ENCODE data around the gene GIMAP8.

Gene GIMAP8

DNA sequence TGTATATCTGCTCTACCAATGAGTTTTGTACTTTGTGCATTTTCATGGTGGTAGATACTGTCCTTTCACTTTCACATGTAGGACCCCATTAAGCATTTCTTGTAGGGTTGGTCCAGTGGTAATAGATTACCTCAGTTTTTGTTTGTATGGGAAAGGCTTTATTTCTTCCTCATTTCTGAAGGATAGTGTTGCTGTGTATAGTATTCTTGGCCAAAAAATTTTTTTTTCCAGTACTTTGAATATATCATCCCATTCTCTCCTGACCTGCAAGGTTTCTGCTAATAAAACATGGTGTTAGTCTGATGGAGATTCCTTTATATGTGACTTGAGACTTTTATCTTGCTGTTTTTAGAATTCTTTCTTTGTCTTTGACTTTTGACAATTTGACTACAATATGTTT, 12.0 kb downstream of the GIMAP8 start:
- Histone ChIP-seq H3K36me3 (no peaks in the 10 kb centered on the region), H3K27me3 (peaks cover 16% of the 10 kb centered on the region), H3K4me3 (ENCODE audit: low read depth, low read length) (no peak overlapping the region), H3K4me1 (no peaks in the 10 kb centered on the region), H3K9me3 (no peaks in the 10 kb centered on the region)
- TF ChIP-seq, protein P1, sequence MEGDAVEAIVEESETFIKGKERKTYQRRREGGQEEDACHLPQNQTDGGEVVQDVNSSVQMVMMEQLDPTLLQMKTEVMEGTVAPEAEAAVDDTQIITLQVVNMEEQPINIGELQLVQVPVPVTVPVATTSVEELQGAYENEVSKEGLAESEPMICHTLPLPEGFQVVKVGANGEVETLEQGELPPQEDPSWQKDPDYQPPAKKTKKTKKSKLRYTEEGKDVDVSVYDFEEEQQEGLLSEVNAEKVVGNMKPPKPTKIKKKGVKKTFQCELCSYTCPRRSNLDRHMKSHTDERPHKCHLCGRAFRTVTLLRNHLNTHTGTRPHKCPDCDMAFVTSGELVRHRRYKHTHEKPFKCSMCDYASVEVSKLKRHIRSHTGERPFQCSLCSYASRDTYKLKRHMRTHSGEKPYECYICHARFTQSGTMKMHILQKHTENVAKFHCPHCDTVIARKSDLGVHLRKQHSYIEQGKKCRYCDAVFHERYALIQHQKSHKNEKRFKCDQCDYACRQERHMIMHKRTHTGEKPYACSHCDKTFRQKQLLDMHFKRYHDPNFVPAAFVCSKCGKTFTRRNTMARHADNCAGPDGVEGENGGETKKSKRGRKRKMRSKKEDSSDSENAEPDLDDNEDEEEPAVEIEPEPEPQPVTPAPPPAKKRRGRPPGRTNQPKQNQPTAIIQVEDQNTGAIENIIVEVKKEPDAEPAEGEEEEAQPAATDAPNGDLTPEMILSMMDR (IDR thresholded peaks at IDR 0.05; ENCODE audit: low read depth, low read length), result no peak
- no peak for DNase-seq

GRCh38 chr7:150463461-150463860, 13.0 kb downstream of the GIMAP8 start:
- no peak for DNase-seq
- Histone ChIP-seq H3K4me1 (no peaks in the 10 kb centered on the region), H3K9me3 (no peaks in the 10 kb centered on the region), H3K36me3 (no peaks in the 10 kb centered on the region), H3K4me3 (ENCODE audit: low read depth, low read length) (no peak overlapping the region), H3K27me3 (peaks cover 16% of the 10 kb centered on the region)
- TF ChIP-seq, protein P1 (IDR thresholded peaks at IDR 0.05; ENCODE audit: low read depth, low read length), result no peak

DNA sequence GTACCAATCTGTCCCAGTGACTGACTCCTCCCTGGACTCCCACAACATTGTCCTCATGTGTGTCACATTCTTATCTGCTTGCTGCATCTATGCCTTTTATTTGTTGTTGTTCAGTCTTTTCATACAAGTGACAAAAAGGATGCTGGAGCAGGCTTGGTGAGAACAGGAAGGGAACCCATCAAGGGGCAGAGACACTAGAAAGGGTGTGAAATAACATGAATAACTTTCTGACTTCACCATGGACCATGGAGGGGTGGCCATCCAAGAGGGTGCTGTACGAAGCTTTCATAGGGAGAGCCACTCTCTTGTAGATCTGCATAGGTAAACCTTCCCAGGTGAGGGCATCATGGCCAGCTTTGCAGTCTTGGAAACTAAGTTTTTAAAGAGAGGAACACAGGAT, 14.5 kb downstream of the GIMAP8 start:
- Histone ChIP-seq H3K9me3 (no peaks in the 10 kb centered on the region), H3K27me3 (peaks cover 16% of the 10 kb centered on the region), H3K4me1 (no peaks in the 10 kb centered on the region), H3K4me3 (ENCODE audit: low read depth, low read length) (no peak overlapping the region), H3K36me3 (no peaks in the 10 kb centered on the region)
- no peak for DNase-seq
- TF ChIP-seq, protein P1 (IDR thresholded peaks at IDR 0.05; ENCODE audit: low read depth, low read length), result no peak

GRCh38 chr7:150465414-150465813, 15.0 kb downstream of the GIMAP8 start:
- Histone ChIP-seq H3K9me3 (no peaks in the 10 kb centered on the region), H3K36me3 (no peaks in the 10 kb centered on the region), H3K27me3 (peaks cover 16% of the 10 kb centered on the region), H3K4me3 (ENCODE audit: low read depth, low read length) (no peak overlapping the region), H3K4me1 (no peaks in the 10 kb centered on the region)
- DNase-seq, result no peak
- TF ChIP-seq, protein P1 (IDR thresholded peaks at IDR 0.05; ENCODE audit: low read depth, low read length), result no peak

- Histone ChIP-seq H3K36me3 (no peaks in the 10 kb centered on the region), H3K4me3 (ENCODE audit: low read depth, low read length) (no peak overlapping the region), H3K4me1 (no peaks in the 10 kb centered on the region), H3K9me3 (no peaks in the 10 kb centered on the region), H3K27me3 (peaks cover 16% of the 10 kb centered on the region)
- no peak for DNase-seq
- TF ChIP-seq, protein P1 (IDR thresholded peaks at IDR 0.05; ENCODE audit: low read depth, low read length), result no peak
Observed at GRCh38 chr7:150466477-150466876, 16.0 kb downstream of the GIMAP8 start.

- Histone ChIP-seq H3K27me3 (peaks cover 16% of the 10 kb centered on the region), H3K9me3 (no peaks in the 10 kb centered on the region), H3K36me3 (no peaks in the 10 kb centered on the region), H3K4me3 (ENCODE audit: low read depth, low read length) (no peak overlapping the region), H3K4me1 (no peaks in the 10 kb centered on the region)
- TF ChIP-seq, protein P1 (IDR thresholded peaks at IDR 0.05; ENCODE audit: low read depth, low read length), result no peak
- no peak for DNase-seq
Observed at GRCh38 chr7:150468241-150468640, 17.8 kb downstream of the GIMAP8 start.

Data from BE2C (cell line).